Tibial nerve (tissue), 4 donors: ENCODE data around the gene SAT2. TPM values are rescaled to one million over a fixed set of nuclear protein-coding genes. Genes with fewer than 3 reads are reported as not detected.
"Not testable (repeated sequence)": the region's sequence is repeated elsewhere in the genome, so short reads cannot be mapped to it uniquely, and the experiment has no call there.

Experiments used
- DNase-seq, 2 donors: peaks; one replicate each; pipeline ENCODE4 v3.0.0-alpha.2; 2019; ENCODE audit warnings: low spot score in 2 of 2
- H3K27ac ChIP-seq, 4 donors: fragments of 200-600 bp; sonication (generic) in 3 of 4; one replicate each; pipeline ENCODE4 v1.5.1; 2017 to 2019; ENCODE audit warnings: mild to moderate bottlenecking in 1 of 4
- H3K27me3 ChIP-seq, 2 donors: fragments of 200-600 bp; sonication (generic) in 1 of 2; one replicate each; pipeline versions ENCODE4 v1.5.1 to v1.6.0; 2017 to 2019
- H3K36me3 ChIP-seq, 3 donors: fragments of 200-600 bp; sonication (generic); one replicate each; pipeline ENCODE4 v1.5.1; 2018 to 2019
- H3K4me1 ChIP-seq, 4 donors: fragments of 200-600 bp; sonication (generic) in 3 of 4; one replicate each; pipeline ENCODE4 v1.5.1; 2017 to 2019
- H3K4me3 ChIP-seq, 4 donors: fragments of 200-600 bp; sonication (generic) in 3 of 4; one replicate each; pipeline ENCODE4 v1.5.1; 2017 to 2019; ENCODE audit warnings: mild to moderate bottlenecking in 1 of 4, moderate library complexity in 1 of 4
- H3K9me3 ChIP-seq, 4 donors: fragments of 200-600 bp; sonication (generic) in 3 of 4; one replicate each; pipeline ENCODE4 v1.5.1; 2017 to 2019
- EP300 ChIP-seq, 2 donors: sonication (generic); formaldehyde crosslinking; IDR thresholded peaks; one replicate each; pipeline ENCODE4 v1.6.1; 2017; ENCODE audit warnings: antibody characterized with exemption in 2 of 2, mild to moderate bottlenecking in 1 of 2
- POLR2A ChIP-seq, 2 donors: fragments of 450-650 bp; IDR thresholded peaks; one replicate each; pipeline ENCODE4 v1.6.1; 2017; ENCODE audit warnings: antibody characterized with exemption in 2 of 2, mild to moderate bottlenecking in 2 of 2, moderate library complexity in 2 of 2
- WGBS, 2 donors: methylation state at CpG; one replicate each; pipeline ENCODE4 v1.1.5; 2018; 5-methylcytosine and 5-hydroxymethylcytosine counted together
- total RNA-seq, 4 donors: library from RNA; depleted of rRNA; stranded (reverse); fragments of >200 nt; gene quantifications; one replicate each; pipeline ENCODE4 v1.1.0, GENCODE V29; 2016
- TF ChIP-seq, protein P1 (sequence below), 5 experiments: fragments of 200-600 bp in 3 of 5; fragments of 450-650 bp in 2 of 5; sonication (generic) in 3 of 5; IDR thresholded peaks; one replicate each; pipeline ENCODE4 v1.5.1; 2016 to 2019; ENCODE audit warnings: antibody characterized with exemption in 5 of 5, mild to moderate bottlenecking in 3 of 5, moderate library complexity in 2 of 5

SAT2 gene
- total RNA-seq, 4 donors from 2014 or later: 69.3 to 130 (median 82.0) TPM

DNA sequence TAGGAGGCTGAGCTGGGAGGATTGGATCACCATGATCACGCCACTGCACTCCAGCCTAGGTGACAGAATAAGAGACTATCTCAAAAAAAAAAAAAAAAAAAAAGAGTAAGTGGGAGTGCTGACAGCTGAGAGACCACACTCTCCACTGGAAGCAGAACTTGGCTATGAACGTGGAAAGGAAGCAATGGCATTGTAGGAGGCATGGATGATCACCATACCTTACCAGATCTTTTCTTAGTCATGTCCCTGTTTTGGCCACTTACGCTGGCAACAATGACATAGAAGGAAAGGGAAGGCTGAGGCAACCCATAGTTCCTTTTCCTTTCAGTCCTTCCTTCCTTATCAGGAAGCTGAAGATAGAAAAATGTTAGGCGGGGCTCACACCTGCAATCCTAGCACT lies 19.4 kb upstream of the SAT2 start:
- Histone ChIP-seq H3K36me3 (no peaks in the 10 kb centered on the region), H3K27ac (no peak overlapping the region), H3K4me1 (peaks cover 0 to 21% (median 15%) of the 10 kb centered on the region in 4 donors), H3K4me3 (no peak overlapping the region), H3K27me3 (peaks cover 0 to 34% of the 10 kb centered on the region in 2 donors), H3K9me3 (no peaks in the 10 kb centered on the region)
- 72 to 76% methylated on average over 4 of the region's 4 CpGs for WGBS, 2 donors
- DNase-seq: no peak
- no peak for TF ChIP-seq POLR2A (IDR thresholded peaks at IDR 0.05)
- TF ChIP-seq, protein P1, sequence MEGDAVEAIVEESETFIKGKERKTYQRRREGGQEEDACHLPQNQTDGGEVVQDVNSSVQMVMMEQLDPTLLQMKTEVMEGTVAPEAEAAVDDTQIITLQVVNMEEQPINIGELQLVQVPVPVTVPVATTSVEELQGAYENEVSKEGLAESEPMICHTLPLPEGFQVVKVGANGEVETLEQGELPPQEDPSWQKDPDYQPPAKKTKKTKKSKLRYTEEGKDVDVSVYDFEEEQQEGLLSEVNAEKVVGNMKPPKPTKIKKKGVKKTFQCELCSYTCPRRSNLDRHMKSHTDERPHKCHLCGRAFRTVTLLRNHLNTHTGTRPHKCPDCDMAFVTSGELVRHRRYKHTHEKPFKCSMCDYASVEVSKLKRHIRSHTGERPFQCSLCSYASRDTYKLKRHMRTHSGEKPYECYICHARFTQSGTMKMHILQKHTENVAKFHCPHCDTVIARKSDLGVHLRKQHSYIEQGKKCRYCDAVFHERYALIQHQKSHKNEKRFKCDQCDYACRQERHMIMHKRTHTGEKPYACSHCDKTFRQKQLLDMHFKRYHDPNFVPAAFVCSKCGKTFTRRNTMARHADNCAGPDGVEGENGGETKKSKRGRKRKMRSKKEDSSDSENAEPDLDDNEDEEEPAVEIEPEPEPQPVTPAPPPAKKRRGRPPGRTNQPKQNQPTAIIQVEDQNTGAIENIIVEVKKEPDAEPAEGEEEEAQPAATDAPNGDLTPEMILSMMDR (IDR thresholded peaks at IDR 0.05): no peak
- no peak for TF ChIP-seq EP300 (IDR thresholded peaks at IDR 0.05)

DNA sequence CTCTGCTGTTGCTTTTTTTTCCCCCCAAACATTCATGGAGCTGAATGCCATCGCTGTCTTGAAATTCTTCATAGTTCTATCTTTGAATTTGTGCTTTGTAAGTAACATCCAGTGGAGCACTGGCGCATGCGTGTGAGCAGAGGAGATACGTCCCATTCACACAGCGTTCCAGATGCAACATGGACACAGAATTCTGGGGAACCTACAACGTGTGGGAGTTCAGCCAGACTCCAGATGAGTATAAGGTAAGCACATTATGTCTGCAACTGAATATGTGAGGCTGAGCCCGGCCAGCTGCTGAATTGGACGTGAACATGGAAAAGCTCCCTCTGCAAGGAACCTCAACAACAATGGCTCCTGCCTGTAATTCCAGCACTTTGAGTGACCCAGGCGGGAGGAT lies 18.8 kb upstream of the SAT2 start:
- TF ChIP-seq EP300 (IDR thresholded peaks at IDR 0.05): no peak
- H3K27me3 ChIP-seq: peaks cover 0 to 28% of the 10 kb centered on the region in 2 donors
- 53 to 54% methylated on average over 9 of the region's 9 CpGs for WGBS, 2 donors

DNA sequence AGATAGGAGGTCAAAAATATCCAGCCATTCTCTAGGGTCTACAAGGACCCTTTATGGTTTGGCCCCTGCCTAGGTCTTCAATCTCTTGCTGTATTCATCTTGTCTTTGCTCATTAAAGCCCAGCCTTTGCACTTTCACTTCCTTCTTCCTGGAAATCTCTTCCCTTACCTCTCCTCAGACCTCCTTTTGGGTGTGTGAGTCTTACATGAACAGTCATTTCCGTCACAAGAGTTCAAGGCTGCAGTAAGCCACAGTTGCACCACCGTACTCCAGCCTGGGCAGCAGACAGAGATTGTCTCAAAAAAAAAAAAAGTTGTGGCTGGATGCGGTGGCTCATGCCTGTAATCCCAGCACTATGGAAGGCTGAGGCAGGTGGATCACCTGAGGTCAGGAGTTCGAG lies 17.2 kb upstream of the SAT2 start:
- H3K4me1 ChIP-seq: no peaks in the 10 kb centered on the region
- H3K27me3 ChIP-seq: peaks cover 0 to 13% of the 10 kb centered on the region in 2 donors
- no peaks in the 10 kb centered on the region for H3K9me3 ChIP-seq
- DNase-seq: no peak
- no peak overlapping the region for H3K4me3 ChIP-seq
- no peak overlapping the region for H3K27ac ChIP-seq
- TF ChIP-seq EP300 (IDR thresholded peaks at IDR 0.05): no peak
- no peak for TF ChIP-seq POLR2A (IDR thresholded peaks at IDR 0.05)
- TF ChIP-seq, protein P1 (IDR thresholded peaks at IDR 0.05): no peak
- WGBS, 2 donors: 86 to 88% methylated on average over 4 of the region's 4 CpGs
- H3K36me3 ChIP-seq: no peaks in the 10 kb centered on the region

More for the DNA sequence above, 18.8 kb upstream of the SAT2 start:
- Histone ChIP-seq H3K9me3 (no peaks in the 10 kb centered on the region), H3K36me3 (no peaks in the 10 kb centered on the region), H3K27ac (no peak overlapping the region), H3K4me1 (peaks cover 0 to 16% (median 11%) of the 10 kb centered on the region in 4 donors), H3K4me3 (no peak overlapping the region)
- DNase-seq: no peak

DNA sequence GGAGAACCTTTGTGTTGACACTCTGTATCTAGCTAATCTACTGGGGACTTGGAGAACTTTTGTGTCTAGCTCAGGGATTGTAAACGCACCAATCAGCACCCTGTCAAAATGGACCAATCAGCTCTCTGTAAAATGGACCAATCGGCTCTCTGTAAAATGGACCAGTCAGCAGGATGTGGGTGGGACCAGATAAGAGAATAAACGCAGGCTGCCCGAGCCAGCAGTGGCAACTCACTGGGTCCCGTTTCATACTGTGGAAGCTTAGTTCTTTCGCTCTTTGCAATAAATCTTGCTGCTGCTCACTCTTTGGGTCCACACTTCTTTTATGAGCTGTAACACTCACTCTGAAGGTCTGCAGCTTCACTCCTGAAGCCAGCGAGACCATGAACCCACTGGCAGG lies 14.0 kb upstream of the SAT2 start:
- H3K9me3 ChIP-seq, H3K36me3 ChIP-seq, H3K4me1 ChIP-seq, DNase-seq, H3K4me3 ChIP-seq, H3K27ac ChIP-seq, H3K27me3 ChIP-seq: not testable (repeated sequence)
- 57 to 63% methylated on average over 6 to 7 of the region's 7 CpGs for WGBS, 2 donors

DNA sequence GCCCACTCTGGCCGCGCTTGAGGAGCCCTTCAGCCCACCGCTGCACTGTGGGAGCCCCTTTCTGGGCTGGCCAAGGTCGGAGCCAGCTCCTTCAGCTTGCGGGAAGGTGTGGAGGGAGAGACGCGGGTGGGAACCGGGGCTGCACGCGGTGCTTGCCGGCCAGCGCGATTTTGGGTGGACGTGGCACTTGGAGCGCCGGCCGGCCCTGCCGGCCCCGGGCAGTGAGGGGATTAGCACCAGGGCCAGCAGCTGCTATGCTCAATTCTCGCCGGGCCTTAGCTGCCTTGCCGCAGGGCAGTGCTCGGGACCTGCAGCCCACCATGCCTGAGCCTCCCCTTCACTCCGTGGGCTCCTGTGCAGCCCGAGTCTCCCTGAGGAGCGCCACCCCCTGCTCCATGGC lies 13.2 kb upstream of the SAT2 start:
- H3K9me3 ChIP-seq: no peaks in the 10 kb centered on the region
- H3K4me3 ChIP-seq: no peak overlapping the region
- H3K36me3 ChIP-seq: no peaks in the 10 kb centered on the region
- no peak overlapping the region for H3K27ac ChIP-seq
- H3K4me1 ChIP-seq: no peaks in the 10 kb centered on the region
- 90 to 93% methylated on average over 11 to 26 of the region's 26 CpGs for WGBS, 2 donors
- TF ChIP-seq EP300 (IDR thresholded peaks at IDR 0.05): no peak
- TF ChIP-seq POLR2A (IDR thresholded peaks at IDR 0.05): no peak
- TF ChIP-seq, protein P1 (IDR thresholded peaks at IDR 0.05): no peak
- no peaks in the 10 kb centered on the region for H3K27me3 ChIP-seq
- DNase-seq: no peak

DNA sequence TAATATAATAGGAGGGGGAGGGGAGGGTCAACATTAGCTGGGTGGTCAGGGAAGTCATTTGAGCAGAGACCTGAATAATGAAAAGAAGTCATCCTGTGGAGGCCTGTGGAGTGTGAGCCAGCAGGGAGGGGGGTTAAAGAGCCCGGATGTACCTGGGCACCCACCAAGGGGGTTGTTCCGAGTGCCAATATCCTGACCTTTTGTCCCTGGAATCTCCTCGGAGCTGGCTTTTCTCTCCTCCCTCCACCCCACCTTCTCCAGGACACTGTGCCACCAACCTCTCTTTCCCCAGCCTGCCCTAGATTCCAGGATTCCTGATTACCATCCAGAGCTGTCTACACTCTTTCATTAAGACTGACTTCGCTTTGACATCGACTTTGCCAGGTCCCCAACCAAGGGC lies 8.5 kb upstream of the SAT2 start:
- WGBS, 2 donors: 50 to 58% methylated on average over 5 of the region's 5 CpGs
- H3K9me3 ChIP-seq: no peaks in the 10 kb centered on the region
- DNase-seq: no peak
- no peak overlapping the region for H3K27ac ChIP-seq
- H3K4me1 ChIP-seq: no peaks in the 10 kb centered on the region
- no peaks in the 10 kb centered on the region for H3K36me3 ChIP-seq
- no peaks in the 10 kb centered on the region for H3K27me3 ChIP-seq
- TF ChIP-seq POLR2A (IDR thresholded peaks at IDR 0.05) (no peak), EP300 (IDR thresholded peaks at IDR 0.05) (no peak)
- TF ChIP-seq, protein P1 (IDR thresholded peaks at IDR 0.05): no peak
- H3K4me3 ChIP-seq: no peak overlapping the region
